Endodermal cell (in vitro differentiated cells): ENCODE measurements around the gene FUT7. TPM values are rescaled to one million over a fixed set of nuclear protein-coding genes. Genes with fewer than 3 reads are reported as not detected.
A peak's percentile ranks its signal among the peaks of the same experiment; 100 is the strongest.

Source experiments
- DNase-seq: peaks from one replicate; pipeline ENCODE4 v3.0.0-alpha.2; 2017
- H3K27ac ChIP-seq: 2 replicates; pipeline ENCODE4 v1.5.1; 2013; ENCODE audit warnings: mild to moderate bottlenecking, low read depth, low read length, moderate library complexity
- H3K27me3 ChIP-seq: 2 replicates; pipeline ENCODE4 v1.6.1; 2013; ENCODE audit warnings: mild to moderate bottlenecking, low read length, moderate library complexity; ENCODE audit not compliant: insufficient read depth, control insufficient read depth, poor library complexity, severe bottlenecking
- H3K36me3 ChIP-seq: 2 replicates; pipeline ENCODE4 v1.7.0; 2013; ENCODE audit warnings: mild to moderate bottlenecking, low read length, moderate library complexity; ENCODE audit not compliant: control insufficient read depth, insufficient read depth
- H3K4me1 ChIP-seq: one replicate; pipeline ENCODE4 v1.7.0; 2013; ENCODE audit warnings: low read length; ENCODE audit not compliant: control insufficient read depth, insufficient read depth
- H3K4me3 ChIP-seq: 2 replicates; pipeline ENCODE4 v1.5.1; 2013; ENCODE audit warnings: mild to moderate bottlenecking, low read length, moderate library complexity
- H3K9ac ChIP-seq: 2 replicates; pipeline ENCODE4 v1.6.1; 2013; ENCODE audit warnings: mild to moderate bottlenecking, low read length, moderate library complexity; ENCODE audit not compliant: poor library complexity, severe bottlenecking; ENCODE audit errors: extremely low read depth
- H3K9me3 ChIP-seq: 2 replicates; pipeline ENCODE4 v1.6.1; 2013; ENCODE audit warnings: mild to moderate bottlenecking, low read length, moderate library complexity; ENCODE audit not compliant: control insufficient read depth
- H3K27ac Mint-ChIP-seq: 2 replicates; pipeline ENCODE4 v1.8.0; 2020; ENCODE audit warnings: mixed read lengths
- H3K27me3 Mint-ChIP-seq: 2 replicates; pipeline ENCODE4 v1.8.0; 2021; ENCODE audit warnings: mild to moderate bottlenecking, mixed read lengths; ENCODE audit not compliant: insufficient read depth
- H3K36me3 Mint-ChIP-seq: 2 replicates; pipeline ENCODE4 v1.8.0; 2020; ENCODE audit warnings: low read depth, mixed read lengths
- H3K4me1 Mint-ChIP-seq: 2 replicates; pipeline ENCODE4 v1.8.0; 2020; ENCODE audit warnings: mixed read lengths
- H3K4me3 Mint-ChIP-seq: 2 replicates; pipeline ENCODE4 v1.8.0; 2020; ENCODE audit warnings: mild to moderate bottlenecking, moderate library complexity, mixed read lengths
- H3K9me3 Mint-ChIP-seq: 2 replicates; pipeline ENCODE4 v1.8.0; 2020; ENCODE audit warnings: mild to moderate bottlenecking, mixed read lengths
- CTCF ChIP-seq: fragments of 200-600 bp; sonication (generic); conservative IDR thresholded peaks from 2 replicates; pipeline ENCODE4 v1.5.0; 2021; ENCODE audit warnings: antibody characterized with exemption, mild to moderate bottlenecking
- WGBS, 2 experiments: methylation state at CpG; one replicate each; pipeline versions ENCODE4 v1.1.5 to v1.1.7; 2013; ENCODE audit warnings: missing lambda C conversion rate in 2 of 2, mixed read lengths in 1 of 2; ENCODE audit not compliant: insufficient coverage in 1 of 2, insufficient read length in 1 of 2; 5-methylcytosine and 5-hydroxymethylcytosine counted together
- total RNA-seq, 2 donors: library from RNA; stranded (reverse); fragmentation: NEBNext Ultra II Directional in 1 of 2; extraction: Animal tissue kit (Norgen Biotek cat#: 25700) in 1 of 2; gene quantifications; 2 replicates in 1 of 2; 3 replicates in 1 of 2; pipeline ENCODE4 v1.2.1, GENCODE V29; 2021

The FUT7 gene
- total RNA-seq, 2 donors from 2014 or later, result not detected

DNA sequence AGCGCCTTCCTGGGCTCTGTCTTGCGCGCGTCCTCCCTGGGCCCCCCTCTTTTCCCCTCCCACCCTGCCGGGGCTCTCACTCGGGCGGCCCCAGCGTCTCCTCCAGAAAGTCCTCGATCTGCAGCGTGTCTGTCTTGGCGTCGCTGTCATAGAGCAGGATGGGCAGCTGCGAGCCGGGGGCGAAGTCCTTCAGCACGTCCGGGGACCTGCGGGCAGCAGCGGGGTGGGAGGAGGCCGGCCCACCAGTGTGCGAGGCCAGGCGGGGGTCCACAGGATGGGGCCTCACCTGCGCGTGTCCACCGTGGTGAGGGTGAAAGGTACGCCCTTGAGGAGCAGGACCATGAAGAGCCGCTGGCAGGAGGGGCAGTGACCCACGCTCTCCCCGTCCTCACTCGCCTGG lies 36.5 kb downstream of the FUT7 start:
- no peak for DNase-seq
- Mint-ChIP-seq H3K9me3 (peaks cover 13% of the 10 kb centered on the region), H3K36me3 (peaks cover 4% of the 10 kb centered on the region), H3K27ac (no peak overlapping the region), H3K27me3 (peaks cover 11% of the 10 kb centered on the region), H3K4me1 (no peaks in the 10 kb centered on the region), H3K4me3 (no peak overlapping the region)
- peaks cover 4% of the 10 kb centered on the region for H3K4me1 ChIP-seq
- TF ChIP-seq CTCF, result no peak
- no peak overlapping the region for H3K4me3 ChIP-seq
- H3K9ac ChIP-seq, result no peak overlapping the region
- WGBS, 2 experiments, result 91 to 97% methylated on average over 23 to 30 of the region's 30 CpGs
- no peak overlapping the region for H3K27ac ChIP-seq
- H3K36me3 ChIP-seq, result peaks cover 9% of the 10 kb centered on the region
- no peaks in the 10 kb centered on the region for H3K27me3 ChIP-seq
- H3K9me3 ChIP-seq, result peaks cover 12% of the 10 kb centered on the region

- no peak overlapping the region for H3K4me3 Mint-ChIP-seq
- H3K36me3 ChIP-seq, result peaks cover 9% of the 10 kb centered on the region
Observed at GRCh38 chr9:136994888-136995230, 37.0 kb downstream of the FUT7 start.

GRCh38 chr9:136994180-136994887 lies 37.6 kb downstream of the FUT7 start:
- WGBS, 2 experiments, result 84 to 91% methylated on average over 45 to 54 of the region's 54 CpGs
- peaks cover 4% of the 10 kb centered on the region for H3K36me3 Mint-ChIP-seq
- DNase-seq, result no peak

More at GRCh38 chr9:136994888-136995230, 37.0 kb downstream of the FUT7 start:
- H3K9me3 Mint-ChIP-seq, result peaks cover 17% of the 10 kb centered on the region
- H3K9me3 ChIP-seq, result peaks cover 14% of the 10 kb centered on the region
- H3K27ac Mint-ChIP-seq, result no peak overlapping the region
- peaks cover 2% of the 10 kb centered on the region for H3K4me1 Mint-ChIP-seq
- H3K9ac ChIP-seq, result no peak overlapping the region
- no peak overlapping the region for H3K27ac ChIP-seq
- no peak for TF ChIP-seq CTCF
- H3K4me3 ChIP-seq, result no peak overlapping the region
- H3K36me3 Mint-ChIP-seq, result peaks cover 4% of the 10 kb centered on the region
- WGBS, 2 experiments, result 82 to 94% methylated on average over 6 to 40 of the region's 40 CpGs
- peaks cover 4% of the 10 kb centered on the region for H3K4me1 ChIP-seq
- DNase-seq, result no peak
- no peaks in the 10 kb centered on the region for H3K27me3 ChIP-seq
- peaks cover 8% of the 10 kb centered on the region for H3K27me3 Mint-ChIP-seq

More at GRCh38 chr9:136994180-136994887, 37.6 kb downstream of the FUT7 start:
- Histone ChIP-seq H3K27ac (no peak overlapping the region), H3K4me1 (peaks cover 4% of the 10 kb centered on the region), H3K4me3 (no peak overlapping the region), H3K9me3 (peaks cover 14% of the 10 kb centered on the region), H3K36me3 (peaks cover 9% of the 10 kb centered on the region), H3K9ac (no peak overlapping the region), H3K27me3 (no peaks in the 10 kb centered on the region)
- peaks cover 8% of the 10 kb centered on the region for H3K27me3 Mint-ChIP-seq
- H3K4me3 Mint-ChIP-seq, result peak overlapping the region; percentile 73
- H3K9me3 Mint-ChIP-seq, result peaks cover 17% of the 10 kb centered on the region
- H3K4me1 Mint-ChIP-seq, result peaks cover 6% of the 10 kb centered on the region
- H3K27ac Mint-ChIP-seq, result no peak overlapping the region
- no peak for TF ChIP-seq CTCF
